Lower lobe of right lung (tissue), 2 donors: Measurements from ENCODE around the gene FEM1B. TPM values are rescaled to one million over a fixed set of nuclear protein-coding genes. Genes with fewer than 3 reads are reported as not detected.

Source experiments
- ATAC-seq, 2 donors: fragments of 200-7000 bp; cut with Tn5 transposase; one replicate each; pipeline ENCODE4 v1.9.1; 2020 to 2022; ENCODE audit warnings: mild to moderate bottlenecking in 2 of 2, moderate library complexity in 2 of 2
- DNase-seq: peaks from one replicate; pipeline ENCODE4 v3.0.0-alpha.2; 2020
- H3K27ac ChIP-seq: fragments of 200-600 bp; one replicate; pipeline ENCODE4 v1.8.0; 2022
- H3K27me3 ChIP-seq: fragments of 200-600 bp; one replicate; pipeline ENCODE4 v1.8.0; 2022; ENCODE audit warnings: low read depth
- H3K36me3 ChIP-seq: fragments of 200-600 bp; one replicate; pipeline ENCODE4 v1.8.0; 2022; ENCODE audit warnings: mild to moderate bottlenecking
- H3K4me1 ChIP-seq: fragments of 200-600 bp; one replicate; pipeline ENCODE4 v1.8.0; 2022
- H3K4me3 ChIP-seq: fragments of 200-600 bp; one replicate; pipeline ENCODE4 v1.8.0; 2022; ENCODE audit warnings: mild to moderate bottlenecking
- H3K9me3 ChIP-seq: fragments of 200-600 bp; one replicate; pipeline ENCODE4 v1.8.0; 2022
- CTCF ChIP-seq: fragments of 200-600 bp; IDR thresholded peaks from one replicate; pipeline ENCODE4 v1.8.0; 2022; ENCODE audit warnings: antibody characterized with exemption, mild to moderate bottlenecking
- intact Hi-C: fragments of 100-400 bp; cut with DNase I; formaldehyde crosslinking; loops from one replicate; pipeline ENCODE4 v1.11.0; 2022
- total RNA-seq: library from RNA; stranded (reverse); fragmentation: NEBNext Ultra II Directional; extraction: Animal tissue kit (Norgen Biotek cat#: 25700); gene quantifications from one replicate; pipeline ENCODE4 v1.2.1, GENCODE V29; 2021
- donor health status: DM: no; HTN: yes; CAD: no; lungs with severe emphysema.

Gene FEM1B
- total RNA-seq, 1 donor from 2014 or later: 55.3 TPM

- no peak for TF ChIP-seq CTCF
- Histone ChIP-seq H3K36me3 (no peaks in the 10 kb centered on the region), H3K4me1 (peaks cover 20% of the 10 kb centered on the region), H3K27ac (no peak overlapping the region), H3K9me3 (no peaks in the 10 kb centered on the region), H3K27me3 (no peaks in the 10 kb centered on the region), H3K4me3 (no peak overlapping the region)
- ATAC-seq (no peak), DNase-seq (no peak)
- intact Hi-C loops: loop anchor here (10.0 kb wide), 1 partner anchor 84 kb away; no protein-coding TSS in a partner anchor
Observed at GRCh38 chr15:68301301-68301700, 23.8 kb downstream of the FEM1B start.

- no peaks in the 10 kb centered on the region for H3K36me3 ChIP-seq
- H3K4me1 ChIP-seq: peaks cover 20% of the 10 kb centered on the region
- intact Hi-C loops: loop anchor here (10.0 kb wide), 1 partner anchor 82 kb away; no protein-coding TSS in a partner anchor
- no peak for DNase-seq
- H3K9me3 ChIP-seq: no peaks in the 10 kb centered on the region
- no peak for ATAC-seq
- no peaks in the 10 kb centered on the region for H3K27me3 ChIP-seq
- no peak overlapping the region for H3K4me3 ChIP-seq
- H3K27ac ChIP-seq: no peak overlapping the region
- TF ChIP-seq CTCF: no peak
Observed at GRCh38 chr15:68302729-68303128, 25.2 kb downstream of the FEM1B start.

GRCh38 chr15:68303134-68303533 lies 25.6 kb downstream of the FEM1B start:
- no peak for ATAC-seq
- Histone ChIP-seq H3K36me3 (no peaks in the 10 kb centered on the region), H3K27me3 (no peaks in the 10 kb centered on the region), H3K4me3 (no peak overlapping the region), H3K4me1 (peaks cover 20% of the 10 kb centered on the region), H3K27ac (no peak overlapping the region), H3K9me3 (no peaks in the 10 kb centered on the region)
- no peak for DNase-seq
- intact Hi-C loops: loop anchor here (10.0 kb wide), 1 partner anchor 82 kb away; no protein-coding TSS in a partner anchor
- no peak for TF ChIP-seq CTCF

- H3K36me3 ChIP-seq: no peaks in the 10 kb centered on the region
- H3K4me1 ChIP-seq: peaks cover 13% of the 10 kb centered on the region
- no peak overlapping the region for H3K27ac ChIP-seq
- intact Hi-C loops: loop anchor here (10.0 kb wide), 1 partner anchor 81 kb away; no protein-coding TSS in a partner anchor
- no peak for ATAC-seq
- H3K27me3 ChIP-seq: no peaks in the 10 kb centered on the region
- DNase-seq: no peak
- TF ChIP-seq CTCF: no peak
- no peaks in the 10 kb centered on the region for H3K9me3 ChIP-seq
- no peak overlapping the region for H3K4me3 ChIP-seq
Observed at GRCh38 chr15:68303560-68304436, 26.3 kb downstream of the FEM1B start.

GRCh38 chr15:68304589-68305337 lies 27.2 kb downstream of the FEM1B start:
- no peak for ATAC-seq
- DNase-seq: no peak
- Histone ChIP-seq H3K9me3 (no peaks in the 10 kb centered on the region), H3K4me3 (no peak overlapping the region), H3K4me1 (peaks cover 5% of the 10 kb centered on the region), H3K27me3 (no peaks in the 10 kb centered on the region), H3K27ac (no peak overlapping the region), H3K36me3 (no peaks in the 10 kb centered on the region)
- no peak for TF ChIP-seq CTCF
- intact Hi-C loops: loop anchor here (10.0 kb wide), 1 partner anchor 80 kb away; no protein-coding TSS in a partner anchor
